ENCODE results near the gene NOS2.
"Not testable (repeated sequence)": the region's sequence is repeated elsewhere in the genome, so short reads cannot be mapped to it uniquely, and the experiment has no call there.

Gene NOS2

DNA sequence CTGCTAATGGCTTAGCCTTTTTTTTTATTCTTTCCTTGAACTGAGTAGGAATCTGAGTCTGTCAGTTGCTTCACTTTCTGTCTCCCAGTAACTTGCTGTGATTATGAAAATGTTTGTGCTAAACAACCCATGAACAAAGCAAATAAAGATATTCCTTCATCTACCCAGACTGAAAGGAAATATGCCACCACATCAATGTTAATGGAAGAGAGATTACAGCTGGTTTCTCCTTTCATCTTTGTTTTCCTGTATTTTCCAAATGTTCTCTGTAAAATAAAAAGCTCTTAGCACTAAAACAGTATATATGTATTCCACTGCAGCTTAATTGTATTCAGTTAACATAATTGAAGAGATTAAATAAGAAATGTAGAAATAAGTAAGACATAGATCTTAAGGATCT lies 67.6 kb downstream of the NOS2 start:
- not testable (repeated sequence) for DNase-seq (ENCODE audit: low read depth in 2 of 3, low spot score in 2 of 3)

DNA sequence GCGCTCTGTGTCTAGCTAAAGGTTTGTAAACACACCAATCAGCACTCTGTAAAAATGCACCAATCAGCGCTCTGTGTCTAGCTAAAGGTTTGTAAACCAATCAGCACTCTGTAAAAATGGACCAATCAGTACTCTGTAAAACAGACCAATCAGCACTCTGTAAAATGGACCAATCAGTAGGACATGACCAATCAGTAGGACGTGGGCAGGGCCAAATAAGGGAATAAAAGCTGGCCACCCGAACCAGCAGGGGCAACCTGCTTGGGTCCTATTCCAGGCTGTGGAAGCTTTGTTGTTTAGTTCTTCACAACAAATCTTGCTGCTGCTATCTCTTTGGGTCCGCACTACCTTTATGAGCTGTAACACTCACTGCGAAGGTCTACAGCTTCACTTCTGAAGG lies 74.3 kb downstream of the NOS2 start:
- not testable (repeated sequence) for DNase-seq (ENCODE audit: low read depth in 2 of 3, low spot score in 2 of 3)

DNA sequence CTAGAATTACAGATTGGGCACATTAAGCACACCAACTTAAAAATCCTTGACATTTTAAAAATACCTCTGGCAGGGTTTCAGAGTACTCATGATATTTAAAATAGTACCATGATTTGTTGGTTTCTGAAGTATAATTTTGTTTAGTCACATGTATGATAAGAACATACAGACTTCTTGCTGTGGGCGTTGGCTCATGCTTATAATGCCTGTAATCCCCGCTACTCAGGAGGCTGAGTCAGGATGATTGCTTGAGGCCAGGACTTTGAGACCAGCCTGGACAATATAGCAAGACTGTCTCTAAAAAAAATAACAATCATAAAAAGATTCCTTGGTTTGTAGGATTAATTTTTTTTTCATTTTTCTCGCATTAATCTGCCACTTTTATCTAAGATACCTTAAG lies 78.5 kb downstream of the NOS2 start:
- DNase-seq (ENCODE audit: low read depth in 2 of 3, low spot score in 2 of 3), result no peak

All from activated CD8-positive, alpha-beta memory T cell treated with anti-CD3 and anti-CD28 coated beads for 48 hours (primary cell).